Melanocyte of skin (primary cell): ENCODE results near the gene RNLS. TPM values are rescaled to one million over a fixed set of nuclear protein-coding genes. Genes with fewer than 3 reads are reported as not detected.

Experiments
- small RNA-seq, 2 donors: library from RNA; depleted of rRNA; stranded (forward); fragments of <200 nt; gene quantifications; one replicate each; pipeline ENCODE3, GENCODE V24; 2012
- total RNA-seq, 2 donors: library from RNA; depleted of rRNA; stranded (reverse); fragments of >200 nt; gene quantifications; 2 replicates each; pipeline ENCODE4 v1.2.3, GENCODE V29; 2012

Gene RNLS
- 10 to 100 TPM in 1 of 2 donors, 1 to 10 TPM in 1; 5.7 to 13.1 TPM for total RNA-seq

DNA sequence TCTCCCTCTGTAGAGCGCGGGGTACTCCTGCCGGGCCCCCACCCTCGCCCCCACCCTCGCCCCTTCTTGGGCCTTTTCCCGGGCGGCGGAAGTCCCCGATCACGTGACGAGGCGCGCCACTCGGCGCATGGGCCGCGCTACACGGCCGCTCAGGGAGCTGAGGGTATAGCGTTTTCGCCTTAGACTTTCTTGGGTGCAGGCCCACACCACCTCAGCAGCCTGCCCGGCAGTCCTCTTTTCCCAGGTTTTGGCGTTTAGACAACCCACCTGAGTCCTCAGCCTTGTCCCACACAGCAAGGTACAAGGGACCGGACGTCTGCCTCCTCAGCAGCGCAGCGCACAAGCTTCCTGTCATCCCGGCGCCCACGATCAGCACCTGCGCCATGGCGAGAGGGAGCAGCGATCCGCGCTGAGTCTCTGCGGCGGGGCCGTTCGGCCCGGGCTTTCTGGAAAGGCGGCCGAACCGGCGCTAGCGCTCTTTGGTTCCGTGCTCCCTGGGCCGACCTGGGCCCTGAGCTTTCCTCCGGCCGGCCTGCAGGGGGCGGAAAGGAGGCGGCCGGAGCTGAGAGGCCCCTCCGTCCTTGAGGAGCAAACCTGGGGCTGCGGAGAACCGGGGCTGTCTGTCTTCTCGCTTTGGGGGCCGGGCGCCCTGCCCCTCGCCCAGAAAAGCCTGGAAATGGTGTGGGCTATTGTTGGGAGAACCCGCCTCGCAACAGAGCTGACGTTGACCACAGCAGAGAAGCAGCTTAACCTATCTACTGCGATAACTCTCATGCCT lies at the start of gene RNLS:
Gene RNLS, minus strand, starts transcription at position 513 of the 778 bp plus-strand sequence.

DNA sequence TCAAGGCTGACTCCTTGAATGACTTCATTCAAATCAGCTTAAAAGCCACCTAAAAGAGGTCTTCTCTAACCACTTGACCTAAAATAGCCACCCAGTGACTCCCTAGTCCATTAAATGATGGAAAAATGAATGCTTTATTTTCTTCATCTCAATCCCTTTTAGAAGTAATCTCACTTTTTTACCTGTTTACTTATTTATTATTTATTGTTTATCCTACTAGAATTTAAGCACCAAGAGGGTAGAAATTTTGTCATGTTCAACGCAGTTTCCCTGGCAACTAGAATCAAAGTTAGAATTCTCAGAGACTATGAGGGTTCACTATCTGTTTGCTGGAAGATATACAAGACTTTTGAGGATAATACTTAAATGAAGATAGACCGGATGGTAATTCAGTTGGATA lies 3.3 kb upstream of the RNLS start, which contains the start of gene LIPJ:
Gene LIPJ, plus strand, starts transcription at position 301 of the 400 bp plus-strand sequence. CDS start 3,926 bp downstream, outside the sequence.

Small RNA genes within 50 kb of the gene (small RNA-seq; reads per million reads assigned to genes)
- 0 reads per million in 2 donors for gene AL353149.1
- 0 reads per million in 2 donors for gene RF00019

Other genes starting within 250 kb of the RNLS start
- gene LIPJ, start 3.4 kb upstream of the RNLS start, total RNA-seq: under 1 TPM in 1 of 2 donors, not detected in 1; under 0.01 TPM
- not detected for gene LIPF, start 81.1 kb upstream of the RNLS start, total RNA-seq
- gene LIPK, start 122.9 kb upstream of the RNLS start, total RNA-seq: not detected
- not detected for gene LIPN, start 176.7 kb upstream of the RNLS start, total RNA-seq
- gene LIPM, start 219.4 kb upstream of the RNLS start, total RNA-seq: not detected